Measurements from ENCODE around the gene CPT1A.

The CPT1A gene

GRCh38 chr11:68832476-68833181, 9.1 kb downstream of the CPT1A start:
- H3K4me3 ChIP-seq (ENCODE audit: low read depth, low read length): no peak overlapping the region

DNA sequence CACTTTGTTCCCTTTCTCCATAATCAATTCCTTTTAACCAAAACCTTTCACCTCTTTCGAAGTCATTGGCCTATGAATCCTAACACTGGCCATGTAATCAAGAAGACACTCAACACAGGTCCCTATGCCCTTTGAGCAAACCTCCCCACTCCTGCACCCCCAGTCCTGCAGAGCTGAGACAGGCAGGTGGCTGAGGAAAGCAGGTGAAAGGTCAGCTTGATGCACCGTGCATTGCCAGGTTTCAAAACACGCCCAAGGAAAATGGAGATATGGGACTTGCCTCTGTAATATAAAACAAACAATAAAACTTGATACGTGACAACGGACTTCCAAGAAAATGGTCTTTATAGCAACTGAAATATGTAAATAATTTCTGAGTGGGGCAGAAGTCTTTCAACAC, 10.6 kb downstream of the CPT1A start:
- H3K4me3 ChIP-seq (ENCODE audit: low read depth, low read length): no peak overlapping the region

- no peak overlapping the region for H3K4me3 ChIP-seq (ENCODE audit: low read depth, low read length)
These were observed 12.1 kb downstream of the CPT1A start for GRCh38 chr11:68829581-68829980.

GRCh38 chr11:68828957-68829356, 12.8 kb downstream of the CPT1A start:
- H3K4me3 ChIP-seq (ENCODE audit: low read depth, low read length): no peak overlapping the region

GRCh38 chr11:68828155-68828931, 13.4 kb downstream of the CPT1A start:
- H3K4me3 ChIP-seq (ENCODE audit: low read depth, low read length): no peak overlapping the region

DNA sequence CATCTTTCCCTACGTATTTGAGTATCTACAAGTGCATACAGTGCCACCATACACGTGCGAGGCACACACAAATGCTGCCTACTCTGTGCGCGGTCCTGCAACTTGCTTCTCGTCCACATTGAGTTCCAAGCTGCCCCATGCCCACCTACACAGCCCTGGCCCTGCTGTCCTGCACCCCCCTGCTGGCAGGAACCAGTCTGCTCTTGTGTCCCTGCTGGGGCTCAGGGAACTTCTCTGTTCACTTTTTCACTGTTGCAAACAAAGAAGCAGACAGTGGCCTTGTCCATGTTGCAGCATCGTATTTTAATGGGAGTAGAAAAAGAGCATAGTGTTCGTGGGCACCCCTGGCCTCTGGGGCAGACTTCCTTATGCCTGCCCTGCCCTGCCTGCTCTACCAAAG, 14.0 kb downstream of the CPT1A start:
- no peak overlapping the region for H3K4me3 ChIP-seq (ENCODE audit: low read depth, low read length)

DNA sequence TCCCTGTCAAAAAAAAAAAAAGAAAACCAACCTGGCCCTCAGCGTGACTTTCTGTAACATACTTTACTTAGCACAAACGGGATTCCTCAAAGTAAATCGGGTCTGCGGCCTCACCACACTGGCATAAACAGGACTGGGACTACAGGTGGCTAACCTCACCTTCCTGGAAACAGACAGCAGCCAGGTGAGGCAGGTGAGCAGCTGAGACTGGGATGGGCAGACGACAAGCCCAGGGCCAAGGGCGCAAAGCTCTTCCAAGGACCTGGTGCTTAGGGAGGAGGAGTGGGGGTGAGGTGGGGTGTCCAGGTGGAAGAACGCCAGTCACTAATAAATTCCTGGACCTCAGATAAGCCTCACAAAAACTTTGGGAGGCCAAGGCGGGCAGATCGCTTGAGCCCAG, 15.0 kb downstream of the CPT1A start:
- no peak overlapping the region for H3K4me3 ChIP-seq (ENCODE audit: low read depth, low read length)

DNA sequence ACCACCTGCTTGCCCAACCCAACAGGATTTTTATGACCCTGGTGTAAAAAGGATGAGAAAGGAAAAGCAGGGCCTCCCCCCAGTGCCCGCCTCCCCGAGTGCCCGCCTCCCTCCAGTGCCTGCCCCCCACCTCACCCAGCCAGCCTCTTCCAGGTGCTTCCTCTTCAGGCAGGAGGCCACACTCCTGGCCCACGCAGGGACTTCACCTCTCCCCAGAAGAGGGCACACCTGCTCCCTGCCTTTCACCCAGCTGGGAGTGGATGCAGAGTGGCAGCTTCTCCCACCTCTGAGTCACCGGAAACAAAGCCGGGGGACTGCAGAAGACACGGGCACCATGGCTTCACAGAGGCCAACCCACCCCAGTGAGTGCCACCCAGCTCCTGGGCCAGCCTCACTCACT, 16.1 kb downstream of the CPT1A start:
- H3K4me3 ChIP-seq (ENCODE audit: low read depth, low read length): no peak overlapping the region

- H3K4me3 ChIP-seq (ENCODE audit: low read depth, low read length): no peak overlapping the region
These were observed 19.2 kb downstream of the CPT1A start for GRCh38 chr11:68822546-68822945.

DNA sequence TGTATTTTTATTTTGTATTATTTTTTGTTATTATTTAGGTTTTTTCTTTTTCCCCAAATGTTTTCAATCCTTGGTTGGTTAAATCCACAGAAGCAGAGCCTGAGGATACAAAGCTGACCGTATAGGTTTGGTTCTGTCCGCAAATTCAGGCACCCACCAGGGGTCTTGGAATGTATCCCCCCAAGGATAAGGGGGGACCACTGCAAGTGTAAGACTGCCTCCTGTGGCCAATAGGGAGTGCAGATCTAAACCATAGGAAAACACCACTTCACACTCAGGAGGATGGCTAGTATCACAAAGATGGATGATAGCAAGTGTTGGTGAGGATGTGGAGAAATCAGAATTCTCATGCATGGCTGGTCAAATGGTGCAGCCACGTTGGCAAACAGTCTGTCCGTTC, 20.0 kb downstream of the CPT1A start:
- H3K4me3 ChIP-seq (ENCODE audit: low read depth, low read length): no peak overlapping the region

DNA sequence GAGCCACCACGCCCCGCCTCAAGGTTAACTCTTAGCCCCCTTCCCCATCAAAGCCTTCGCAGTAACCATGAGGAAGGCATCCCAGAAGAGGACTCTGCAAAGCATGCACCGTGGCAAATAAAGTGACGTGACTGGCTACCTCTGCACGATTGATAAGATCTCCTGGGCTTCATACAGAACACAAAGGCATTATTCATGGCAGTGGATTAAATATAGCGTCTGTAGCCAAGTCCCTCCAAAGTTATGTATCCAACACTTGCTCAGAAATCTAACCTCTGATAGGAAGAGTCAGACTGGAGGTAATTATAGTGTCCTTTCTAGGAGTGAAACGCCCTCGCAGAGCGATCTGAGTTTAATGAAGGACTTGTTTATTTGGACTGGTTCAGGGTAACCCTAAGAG, 22.4 kb downstream of the CPT1A start:
- H3K4me3 ChIP-seq (ENCODE audit: low read depth, low read length): no peak overlapping the region

DNA sequence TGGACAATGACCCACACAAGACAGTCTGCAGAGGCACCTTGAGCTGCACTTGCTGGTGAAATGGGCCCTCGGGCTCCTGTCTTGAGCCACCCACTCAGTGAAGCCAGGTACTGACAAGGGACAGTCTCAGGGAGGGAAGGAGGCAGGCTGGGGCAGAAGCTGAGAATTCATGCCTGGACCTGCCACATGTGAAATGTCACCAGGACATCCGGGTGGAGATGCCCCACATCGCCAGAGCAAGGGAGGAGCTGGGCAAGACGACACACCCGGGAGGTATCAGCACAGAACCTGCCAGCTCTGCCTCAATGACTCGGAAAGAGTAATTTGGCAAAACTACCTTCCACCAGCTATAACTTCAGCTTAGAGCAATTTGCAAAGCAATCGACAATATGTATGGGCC, 23.5 kb downstream of the CPT1A start:
- H3K4me3 ChIP-seq (ENCODE audit: low read depth, low read length): no peak overlapping the region

GRCh38 chr11:68817554-68817953, 24.2 kb downstream of the CPT1A start:
- H3K4me3 ChIP-seq (ENCODE audit: low read depth, low read length): no peak overlapping the region

DNA sequence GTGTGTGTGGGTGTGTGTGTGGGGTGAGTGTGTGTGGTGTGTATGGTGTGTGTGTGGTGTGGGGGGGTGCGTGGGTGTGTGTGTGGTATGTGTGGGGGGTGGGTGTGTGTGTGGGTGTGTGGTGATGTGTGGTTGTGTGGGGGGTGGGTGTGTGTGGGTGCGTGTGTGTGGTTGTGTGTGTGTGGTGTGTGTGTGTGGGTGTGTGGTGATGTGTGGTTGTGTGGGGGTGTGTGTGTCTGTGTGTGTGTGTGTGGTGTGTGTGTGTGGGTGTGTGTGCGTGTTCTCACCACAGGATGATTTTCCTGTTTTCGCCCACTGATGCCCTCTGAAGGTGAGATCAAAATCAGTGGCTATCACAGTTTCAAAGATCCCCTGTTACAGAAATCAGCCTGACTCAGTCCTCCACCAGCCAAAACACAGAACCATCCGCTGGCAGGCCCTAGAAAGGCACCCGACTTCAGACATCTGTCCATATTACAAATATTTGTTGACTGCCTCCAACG, 24.7 kb downstream of the CPT1A start:
- no peak overlapping the region for H3K4me3 ChIP-seq (ENCODE audit: low read depth, low read length)

GRCh38 chr11:68816251-68816776, 25.4 kb downstream of the CPT1A start:
- H3K4me3 ChIP-seq (ENCODE audit: low read depth, low read length): no peak overlapping the region

- H3K4me3 ChIP-seq (ENCODE audit: low read depth, low read length): no peak overlapping the region
These were observed 27.9 kb downstream of the CPT1A start for GRCh38 chr11:68813773-68814172.

DNA sequence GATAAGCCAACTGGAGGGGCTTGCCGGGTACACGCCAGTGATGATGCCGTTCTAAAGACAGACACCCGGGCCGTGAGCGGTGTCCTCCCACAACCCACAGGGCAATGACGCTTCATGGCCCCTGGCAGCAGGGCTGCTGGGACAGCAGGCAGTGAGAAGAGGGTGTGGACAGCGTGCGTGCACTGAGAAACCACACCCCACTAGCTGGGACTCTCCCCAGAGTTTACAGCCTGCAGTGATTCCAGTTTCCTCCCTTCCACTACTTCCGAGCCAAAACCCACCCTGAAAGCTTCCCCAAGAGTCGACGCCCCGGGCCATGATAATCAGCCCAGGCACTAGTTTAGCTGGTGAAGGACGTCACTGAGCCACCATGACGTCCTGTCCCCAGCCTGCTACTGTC, 29.2 kb downstream of the CPT1A start:
- H3K4me3 ChIP-seq (ENCODE audit: low read depth, low read length): no peak overlapping the region

DNA sequence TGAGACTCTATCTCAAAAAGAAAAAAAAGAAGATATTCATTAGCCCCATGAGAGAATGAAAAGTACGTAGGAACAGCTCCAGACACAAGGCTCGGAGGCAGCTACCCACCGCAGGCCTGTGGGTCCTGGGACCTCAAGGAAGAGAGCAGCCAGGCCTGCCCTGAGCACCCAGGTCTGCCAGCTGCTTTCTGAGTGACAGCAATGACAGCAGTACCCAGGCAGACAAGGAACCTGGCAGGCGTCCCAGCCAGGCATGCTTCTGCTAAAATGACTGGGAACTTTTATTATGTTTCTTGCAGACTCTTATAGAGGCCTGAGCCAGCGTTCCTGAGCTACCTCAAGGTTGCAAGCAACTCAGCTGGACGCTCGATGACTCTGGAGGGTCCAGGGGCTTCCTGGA, 31.6 kb downstream of the CPT1A start:
- H3K4me3 ChIP-seq (ENCODE audit: low read depth, low read length): no peak overlapping the region

DNA sequence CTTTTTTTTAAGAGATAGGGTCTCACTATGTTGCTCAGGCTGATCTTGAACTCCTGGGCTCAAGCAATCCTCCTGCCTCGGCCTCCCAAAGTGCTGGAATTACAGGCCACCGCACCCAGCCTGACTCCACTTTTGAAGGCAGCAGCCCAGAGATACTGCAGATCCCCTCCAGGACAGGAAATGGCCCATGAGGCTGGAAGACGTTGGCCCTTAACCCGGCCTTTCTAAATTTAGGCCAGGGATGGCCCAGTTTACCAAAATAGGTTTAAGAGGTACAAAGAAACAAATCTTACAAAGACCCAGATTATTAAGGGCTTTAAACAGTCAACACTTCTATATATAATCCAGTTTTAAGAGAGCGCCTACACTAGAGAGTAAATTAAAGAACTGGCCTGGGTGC, 32.2 kb downstream of the CPT1A start:
- H3K4me3 ChIP-seq (ENCODE audit: low read depth, low read length): no peak overlapping the region

GRCh38 chr11:68808787-68809186, 32.9 kb downstream of the CPT1A start:
- no peak overlapping the region for H3K4me3 ChIP-seq (ENCODE audit: low read depth, low read length)

- no peak overlapping the region for H3K4me3 ChIP-seq (ENCODE audit: low read depth, low read length)
These were observed 34.5 kb downstream of the CPT1A start for GRCh38 chr11:68806931-68807844.

Measured in iPS-11a (cell line).